Amniotic stem cell (primary cell): ENCODE measurements around the gene DENND1A.

Experiments used
- DNase-seq: peaks from one replicate; lab custom pipeline; 2025; lab: John Stamatoyannopoulos, UW

The DENND1A gene

GRCh38 chr9:123373447-123373923, 556.4 kb downstream of the DENND1A start:
- no peak for DNase-seq

- DNase-seq = no peak
Measured at GRCh38 chr9:123372766-123373446, 557.0 kb downstream of the DENND1A start.

- DNase-seq = no peak
Measured at GRCh38 chr9:123371805-123372590, 557.9 kb downstream of the DENND1A start.

GRCh38 chr9:123371228-123371584, 558.7 kb downstream of the DENND1A start:
- DNase-seq = no peak

GRCh38 chr9:123370526-123371227, 559.2 kb downstream of the DENND1A start:
- no peak for DNase-seq

GRCh38 chr9:123370108-123370507, 559.8 kb downstream of the DENND1A start:
- DNase-seq = no peak

GRCh38 chr9:123369296-123369695, 560.6 kb downstream of the DENND1A start:
- no peak for DNase-seq

- no peak for DNase-seq
Measured at GRCh38 chr9:123368536-123369153, 561.3 kb downstream of the DENND1A start.

- DNase-seq = no peak
Measured at GRCh38 chr9:123368023-123368422, 561.9 kb downstream of the DENND1A start.

- no peak for DNase-seq
Measured at GRCh38 chr9:123365881-123366528, 563.9 kb downstream of the DENND1A start.

GRCh38 chr9:123365287-123365880, 564.5 kb downstream of the DENND1A start:
- DNase-seq = no peak

GRCh38 chr9:123364241-123364824, 565.6 kb downstream of the DENND1A start:
- no peak for DNase-seq

- DNase-seq = no peak
Measured at GRCh38 chr9:123362856-123363255, 567.1 kb downstream of the DENND1A start.

- DNase-seq = no peak
Measured at GRCh38 chr9:123361731-123362510, 568.0 kb downstream of the DENND1A start.

- DNase-seq = no peak
Measured at GRCh38 chr9:123361086-123361730, 568.7 kb downstream of the DENND1A start.

- DNase-seq = no peak
Measured at GRCh38 chr9:123360161-123361085, 569.5 kb downstream of the DENND1A start.

- DNase-seq = no peak
Measured at GRCh38 chr9:123359546-123359945, 570.4 kb downstream of the DENND1A start.

- DNase-seq = no peak
Measured at GRCh38 chr9:123359106-123359505, 570.8 kb downstream of the DENND1A start.
